CD1c-positive myeloid dendritic cell (primary cell): Measurements from ENCODE around the gene LRRC10B.

ENCODE experiments used
- DNase-seq: peaks from one replicate; pipeline ENCODE4 v3.0.0-alpha.2; 2016; ENCODE audit errors: extremely low spot score

The LRRC10B gene

GRCh38 chr11:61486779-61487178 lies 21.8 kb upstream of the LRRC10B start:
- no peak for DNase-seq

- DNase-seq = no peak
Observed at GRCh38 chr11:61487342-61488025, 21.1 kb upstream of the LRRC10B start.

- DNase-seq = no peak
Observed at GRCh38 chr11:61488651-61489291, 19.8 kb upstream of the LRRC10B start.

- no peak for DNase-seq
Observed at GRCh38 chr11:61489833-61490721, 18.5 kb upstream of the LRRC10B start.

GRCh38 chr11:61491736-61492395 lies 16.7 kb upstream of the LRRC10B start:
- no peak for DNase-seq

GRCh38 chr11:61494381-61494961 lies 14.1 kb upstream of the LRRC10B start:
- no peak for DNase-seq

GRCh38 chr11:61495801-61496601 lies 12.5 kb upstream of the LRRC10B start:
- no peak for DNase-seq

GRCh38 chr11:61496602-61497400 lies 11.7 kb upstream of the LRRC10B start:
- DNase-seq = no peak

GRCh38 chr11:61497473-61497872 lies 11.1 kb upstream of the LRRC10B start:
- no peak for DNase-seq

- DNase-seq = no peak
Observed at GRCh38 chr11:61497876-61498275, 10.7 kb upstream of the LRRC10B start.

- peak; percentile 21 for DNase-seq
Observed at GRCh38 chr11:61498767-61499341, 9.7 kb upstream of the LRRC10B start.

- no peak for DNase-seq
Observed at GRCh38 chr11:61499816-61500491, 8.6 kb upstream of the LRRC10B start.

GRCh38 chr11:61502522-61502921 lies 6.0 kb upstream of the LRRC10B start:
- DNase-seq = no peak

- no peak for DNase-seq
Observed at GRCh38 chr11:61503135-61503770, 5.3 kb upstream of the LRRC10B start.

GRCh38 chr11:61505106-61505505 lies 3.4 kb upstream of the LRRC10B start:
- DNase-seq = no peak

- no peak for DNase-seq
Observed at GRCh38 chr11:61505640-61506155, 2.9 kb upstream of the LRRC10B start.

GRCh38 chr11:61507012-61507768 lies 1.4 kb upstream of the LRRC10B start:
- DNase-seq = no peak
